Measurements from ENCODE around the gene CCDC92.

GRCh38 chr12:124017064-124017463 is 44.4 kb upstream of the CCDC92 start:
- TF ChIP-seq MAX (IDR thresholded peaks at IDR 0.05) (no peak), MYC (IDR thresholded peaks at IDR 0.05; ENCODE audit: borderline replicate concordance, low read length) (no peak), BHLHE40 (IDR thresholded peaks at IDR 0.05; ENCODE audit: low read depth, low read length) (no peak)

All from A549 (cell line).